ENCODE results near the gene COX8A. TPM values are rescaled to one million over a fixed set of nuclear protein-coding genes. Genes with fewer than 3 reads are reported as not detected.
A peak's percentile ranks its signal among the peaks of the same experiment; 100 is the strongest.

COX8A gene
- total and polyA plus RNA-seq, 7 donors = 547 to 1,847 (median 830) TPM

DNA sequence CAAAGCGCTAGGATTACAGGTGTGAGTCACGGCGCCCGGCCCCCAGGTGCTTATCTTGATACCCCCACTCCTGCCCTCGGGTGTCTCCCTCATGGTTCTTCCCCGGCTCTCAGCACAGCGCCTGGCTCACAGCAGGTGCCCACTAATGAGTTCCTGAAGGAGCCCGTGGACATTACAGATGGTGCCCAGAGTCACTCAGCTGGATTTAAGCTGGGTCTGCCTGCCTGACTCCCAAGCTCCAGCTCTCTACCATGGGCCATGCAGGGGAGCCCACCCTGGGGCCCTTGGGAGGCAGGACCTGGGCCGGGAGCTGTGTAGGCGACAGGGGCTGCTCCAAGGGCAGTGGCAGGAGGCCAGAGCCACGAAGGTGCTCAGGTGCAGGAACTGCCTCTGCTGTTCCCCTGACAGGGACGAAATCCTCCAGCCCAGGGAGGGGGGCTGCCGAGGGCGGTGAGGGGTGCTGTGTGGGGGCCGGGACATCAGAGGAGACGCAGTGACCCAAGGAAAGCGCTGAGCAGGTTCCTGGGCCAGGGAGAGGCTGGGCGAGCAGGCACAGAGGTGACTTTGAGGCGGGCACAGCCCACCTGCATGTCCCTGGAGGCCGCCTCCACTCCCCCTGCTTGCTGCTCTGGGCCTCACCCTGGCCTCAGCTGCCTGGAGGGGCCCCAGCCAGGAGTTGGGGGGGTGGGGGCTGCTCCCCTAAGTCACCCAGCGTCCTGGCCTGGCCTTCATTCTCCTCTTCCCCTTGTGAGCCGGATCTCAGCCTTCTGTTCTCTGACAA is 46.7 kb downstream of the COX8A start:
- H3K27me3 ChIP-seq (ENCODE audit: insufficient read depth in 3 of 3, low read length in 2 of 3) = no peaks in the 10 kb centered on the region
- WGBS, 3 donors = 79 to 82% (median 82%) methylated on average over 19 to 21 of the region's 22 CpGs
- H3K9me3 ChIP-seq = no peaks in the 10 kb centered on the region
- DNase-seq = no peak
- H3K36me3 ChIP-seq (ENCODE audit: insufficient read depth in 1 of 2, low read depth in 1 of 2) = no peaks in the 10 kb centered on the region
- peaks cover 18% of the 10 kb centered on the region for H3K4me1 ChIP-seq
- intact Hi-C loops (cut with DNase I) = no loop called here
- ATAC-seq = peak in 1 of 4 donors; percentile 12
- TF ChIP-seq, protein P1, sequence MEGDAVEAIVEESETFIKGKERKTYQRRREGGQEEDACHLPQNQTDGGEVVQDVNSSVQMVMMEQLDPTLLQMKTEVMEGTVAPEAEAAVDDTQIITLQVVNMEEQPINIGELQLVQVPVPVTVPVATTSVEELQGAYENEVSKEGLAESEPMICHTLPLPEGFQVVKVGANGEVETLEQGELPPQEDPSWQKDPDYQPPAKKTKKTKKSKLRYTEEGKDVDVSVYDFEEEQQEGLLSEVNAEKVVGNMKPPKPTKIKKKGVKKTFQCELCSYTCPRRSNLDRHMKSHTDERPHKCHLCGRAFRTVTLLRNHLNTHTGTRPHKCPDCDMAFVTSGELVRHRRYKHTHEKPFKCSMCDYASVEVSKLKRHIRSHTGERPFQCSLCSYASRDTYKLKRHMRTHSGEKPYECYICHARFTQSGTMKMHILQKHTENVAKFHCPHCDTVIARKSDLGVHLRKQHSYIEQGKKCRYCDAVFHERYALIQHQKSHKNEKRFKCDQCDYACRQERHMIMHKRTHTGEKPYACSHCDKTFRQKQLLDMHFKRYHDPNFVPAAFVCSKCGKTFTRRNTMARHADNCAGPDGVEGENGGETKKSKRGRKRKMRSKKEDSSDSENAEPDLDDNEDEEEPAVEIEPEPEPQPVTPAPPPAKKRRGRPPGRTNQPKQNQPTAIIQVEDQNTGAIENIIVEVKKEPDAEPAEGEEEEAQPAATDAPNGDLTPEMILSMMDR (IDR thresholded peaks at IDR 0.05) = no peak
- no peak overlapping the region for H3K27ac ChIP-seq
- no peak overlapping the region for H3K4me3 ChIP-seq

DNA sequence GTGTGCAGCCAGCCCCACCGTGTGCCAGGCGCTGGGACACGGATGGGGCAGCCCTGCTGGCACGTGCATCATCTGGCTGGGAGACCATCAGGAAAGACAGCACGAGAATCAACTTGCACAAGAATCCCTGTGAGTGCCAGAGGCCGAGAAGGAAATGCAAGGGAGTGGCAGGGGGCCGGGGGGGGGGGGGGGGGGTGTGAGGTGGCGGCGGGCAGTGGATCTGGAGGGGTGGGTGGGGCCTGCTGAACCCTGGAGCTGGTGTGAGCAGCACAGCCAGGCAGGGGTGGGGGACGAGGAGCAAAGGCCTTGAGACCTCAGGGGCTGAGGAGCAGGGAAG is 47.3 kb downstream of the COX8A start:
- DNase-seq (peak in 1 of 2 donors; percentile 84), ATAC-seq (peak; percentile 37 to 83 (median 53))
- no peak overlapping the region for H3K4me3 ChIP-seq
- TF ChIP-seq, protein P1 (IDR thresholded peaks at IDR 0.05) = no peak
- H3K36me3 ChIP-seq (ENCODE audit: insufficient read depth in 1 of 2, low read depth in 1 of 2) = no peaks in the 10 kb centered on the region
- intact Hi-C loops (cut with DNase I) = no loop called here
- peaks cover 18% of the 10 kb centered on the region for H3K4me1 ChIP-seq
- WGBS, 3 donors = 36 to 44% (median 38%) methylated on average over 7 to 10 of the region's 10 CpGs
- no peaks in the 10 kb centered on the region for H3K9me3 ChIP-seq
- H3K27me3 ChIP-seq (ENCODE audit: insufficient read depth in 3 of 3, low read length in 2 of 3) = no peaks in the 10 kb centered on the region
- no peak overlapping the region for H3K27ac ChIP-seq

DNA sequence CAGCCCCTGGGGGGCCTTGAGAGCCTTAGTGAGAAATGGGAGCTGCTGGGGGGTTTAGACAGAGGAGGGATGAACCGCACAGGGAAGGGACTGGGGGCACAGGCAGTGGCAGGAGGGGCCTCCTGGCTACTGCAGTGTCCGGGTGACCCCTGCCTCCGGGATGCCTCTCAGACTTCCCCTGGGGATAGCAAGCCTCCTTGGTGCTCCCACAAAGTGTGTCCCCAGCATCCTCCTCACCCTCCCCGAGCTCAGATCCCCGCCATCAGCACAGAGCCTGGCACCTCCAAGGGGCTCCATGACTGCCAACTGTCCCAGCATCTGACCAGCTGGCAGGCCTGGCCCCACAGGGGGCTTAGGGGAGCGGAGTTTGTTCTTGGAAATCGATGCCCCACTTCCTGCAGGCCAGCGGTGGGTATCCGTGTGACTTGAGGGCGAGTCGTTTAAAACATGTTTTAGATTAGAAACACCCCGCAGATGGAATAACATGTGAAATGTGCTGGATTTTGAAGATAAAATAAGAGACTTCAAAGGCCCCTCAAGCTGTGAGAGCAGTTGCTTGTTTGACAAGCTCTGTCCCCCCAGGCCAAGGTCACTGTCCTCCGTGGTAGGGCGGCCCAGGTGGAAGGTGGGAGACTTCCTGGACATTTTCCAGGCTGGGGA is 47.8 kb downstream of the COX8A start:
- ATAC-seq (peak in 3 of 4 donors; percentile 2 to 12 (median 10)), DNase-seq (no peak)
- peaks cover 18% of the 10 kb centered on the region for H3K4me1 ChIP-seq
- intact Hi-C loops (cut with DNase I) = no loop called here
- H3K4me3 ChIP-seq = no peak overlapping the region
- no peaks in the 10 kb centered on the region for H3K36me3 ChIP-seq (ENCODE audit: insufficient read depth in 1 of 2, low read depth in 1 of 2)
- WGBS, 3 donors = 53 to 70% (median 57%) methylated on average over 13 to 14 of the region's 14 CpGs
- TF ChIP-seq, protein P1 (IDR thresholded peaks at IDR 0.05) = no peak
- no peaks in the 10 kb centered on the region for H3K27me3 ChIP-seq (ENCODE audit: insufficient read depth in 3 of 3, low read length in 2 of 3)
- no peak overlapping the region for H3K27ac ChIP-seq
- no peaks in the 10 kb centered on the region for H3K9me3 ChIP-seq

DNA sequence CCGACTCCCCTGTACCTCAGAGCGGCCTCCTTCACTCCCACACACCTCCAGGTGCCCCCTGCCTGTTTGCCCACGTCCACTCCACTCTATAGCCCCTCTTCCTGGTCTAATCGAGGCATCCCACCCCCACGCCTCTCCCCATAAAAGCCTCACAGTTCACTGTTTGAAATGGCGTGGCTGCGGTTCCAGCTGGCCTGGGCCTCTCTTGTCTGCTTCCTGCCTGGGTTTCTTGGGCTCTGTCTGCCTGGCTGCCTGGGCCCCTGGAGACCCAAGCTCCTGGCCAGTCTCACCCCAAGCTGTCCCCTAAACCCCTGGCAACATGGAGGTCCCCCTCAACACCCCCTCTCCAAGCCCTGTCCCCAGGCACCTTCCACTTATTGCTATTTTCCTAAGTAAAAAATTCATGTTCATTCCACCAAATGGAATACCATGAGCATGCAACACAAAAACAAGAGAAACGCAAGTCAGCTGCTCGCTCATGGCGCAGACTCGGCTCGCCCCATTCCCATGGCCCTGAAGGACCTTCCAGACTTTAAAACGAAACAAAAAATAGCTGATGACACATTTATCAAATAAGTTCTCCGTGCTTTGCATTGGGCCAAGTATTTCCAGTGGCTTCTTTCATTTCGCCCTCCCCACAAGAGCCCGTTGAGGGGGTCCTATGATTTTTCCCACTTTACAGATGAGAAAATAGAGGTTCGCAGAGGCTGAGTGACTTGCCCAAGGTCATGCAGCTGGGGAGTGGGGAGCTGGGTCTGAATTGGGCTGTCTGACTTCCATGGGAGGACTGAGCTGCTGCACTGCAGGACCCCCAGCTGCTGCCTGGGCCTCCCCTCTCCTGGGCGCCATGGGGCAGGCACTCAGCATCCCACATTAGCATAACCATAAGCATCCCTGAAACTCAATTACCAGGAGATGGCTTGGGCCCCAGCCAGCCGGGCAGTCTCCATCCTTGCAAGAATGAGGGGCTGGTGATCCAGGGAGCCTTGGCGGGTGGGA is 49.6 kb downstream of the COX8A start:
- Histone ChIP-seq H3K9me3 (no peaks in the 10 kb centered on the region), H3K27ac (peak overlapping the region; percentile 30), H3K27me3 (ENCODE audit: insufficient read depth in 3 of 3, low read length in 2 of 3) (no peaks in the 10 kb centered on the region), H3K4me1 (peaks cover 18% of the 10 kb centered on the region), H3K36me3 (ENCODE audit: insufficient read depth in 1 of 2, low read depth in 1 of 2) (no peaks in the 10 kb centered on the region), H3K4me3 (no peak overlapping the region)
- WGBS, 3 donors = 87 to 88% (median 88%) methylated on average over 20 of the region's 20 CpGs
- no peak for ATAC-seq
- no peak for DNase-seq
- intact Hi-C loops (cut with DNase I) = no loop called here
- TF ChIP-seq, protein P1 (IDR thresholded peaks at IDR 0.05) = no peak
